CD4-positive, alpha-beta T cell treated with Interleukin-10 for 1 hour (primary cell): Measurements from ENCODE around the gene SIDT1.
"Not testable (repeated sequence)": the region's sequence is repeated elsewhere in the genome, so short reads cannot be mapped to it uniquely, and the experiment has no call there.

Experiments used
- DNase-seq: peaks from one replicate; pipeline ENCODE4 v3.0.0-alpha.2; 2020

SIDT1 gene

DNA sequence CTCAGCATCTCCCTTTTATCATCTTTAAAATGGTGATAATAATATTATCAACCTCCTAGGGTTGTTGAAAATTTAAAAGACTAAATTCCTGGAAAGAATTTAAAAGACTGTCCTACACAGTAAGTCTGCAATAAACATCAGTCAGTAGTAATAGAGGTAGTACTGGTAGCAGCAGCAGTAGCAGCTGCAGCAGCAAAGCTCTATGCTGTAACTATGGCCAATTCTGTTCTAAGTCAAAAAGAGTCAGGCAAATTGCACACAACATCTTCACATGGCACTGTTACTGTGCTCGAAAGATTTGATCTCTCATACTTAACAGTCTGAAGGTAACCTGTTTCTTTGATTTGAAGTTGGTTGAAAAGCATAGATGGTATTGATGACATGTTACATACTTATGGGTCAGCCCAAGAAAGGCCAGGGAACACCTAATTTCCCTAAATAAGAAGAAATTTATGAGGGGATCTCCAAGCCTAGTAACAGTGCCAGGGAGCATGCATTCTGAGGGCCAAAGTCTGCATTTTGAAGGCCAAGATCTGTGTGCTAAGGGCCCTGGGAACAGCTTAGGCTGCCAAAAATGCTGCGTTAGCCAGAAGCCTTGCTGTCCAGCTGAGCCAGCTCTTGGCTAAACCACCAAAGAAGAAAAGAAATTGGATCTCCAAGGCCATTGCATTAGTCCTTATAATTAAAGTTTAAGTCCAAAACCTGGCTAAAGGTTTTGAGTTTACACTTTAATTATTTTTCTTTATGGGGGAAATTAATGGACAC is 68.2 kb downstream of the SIDT1 start:
- no peak for DNase-seq

DNA sequence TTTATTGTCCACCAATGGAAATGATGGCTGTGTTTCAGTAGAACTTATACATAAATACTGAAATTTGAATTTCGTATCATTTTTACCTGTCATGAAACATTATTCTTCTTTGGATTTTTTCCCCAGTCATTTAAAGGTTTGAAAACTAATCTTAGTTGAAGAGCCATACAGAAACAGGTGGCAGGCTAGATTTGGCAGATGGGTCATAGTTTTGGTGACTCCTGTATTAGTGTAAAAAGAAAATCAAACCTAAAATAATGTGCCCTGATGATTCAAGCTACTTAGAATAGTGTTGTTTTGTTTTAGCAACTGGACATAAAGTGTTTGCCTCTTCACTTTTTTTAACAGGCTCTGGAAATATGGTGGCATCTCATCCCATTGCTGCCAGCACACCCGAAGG is 68.9 kb downstream of the SIDT1 start:
- DNase-seq = no peak

DNA sequence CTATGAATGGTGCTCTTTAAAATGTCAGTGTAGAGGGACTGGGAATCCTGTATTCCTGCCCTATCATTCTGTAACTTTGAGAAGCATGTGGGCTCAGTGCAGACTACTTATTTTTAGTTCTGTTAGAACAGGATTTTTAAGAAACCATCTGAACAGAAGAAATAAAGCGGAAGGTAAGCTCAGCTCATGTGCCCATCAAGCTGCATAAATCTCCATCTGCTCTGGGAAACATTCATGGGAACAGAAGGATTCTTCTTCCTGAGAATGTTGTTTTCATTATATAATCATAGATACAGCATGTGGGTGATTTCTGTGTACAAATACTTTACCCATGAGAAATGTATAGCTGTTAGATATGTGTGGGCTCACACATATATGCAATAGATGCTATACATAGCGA is 69.9 kb downstream of the SIDT1 start:
- no peak for DNase-seq

DNA sequence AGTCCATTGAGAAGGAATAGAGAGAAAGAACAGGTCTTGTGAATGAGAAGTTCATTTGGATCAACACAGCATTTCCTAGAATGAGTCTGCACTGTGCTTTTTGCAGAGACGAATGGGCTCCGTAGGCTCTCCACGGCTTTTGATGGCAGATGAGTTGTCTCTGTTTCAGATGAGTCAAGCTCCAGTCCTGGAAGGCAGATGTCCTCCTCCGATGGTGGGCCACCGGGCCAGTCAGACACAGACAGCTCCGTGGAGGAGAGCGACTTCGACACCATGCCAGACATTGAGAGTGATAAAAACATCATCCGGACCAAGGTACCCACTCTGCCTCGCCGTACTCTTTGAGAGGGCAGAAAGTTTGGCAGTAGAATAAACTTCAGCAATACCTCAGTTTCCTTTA is 70.5 kb downstream of the SIDT1 start:
- DNase-seq = no peak

DNA sequence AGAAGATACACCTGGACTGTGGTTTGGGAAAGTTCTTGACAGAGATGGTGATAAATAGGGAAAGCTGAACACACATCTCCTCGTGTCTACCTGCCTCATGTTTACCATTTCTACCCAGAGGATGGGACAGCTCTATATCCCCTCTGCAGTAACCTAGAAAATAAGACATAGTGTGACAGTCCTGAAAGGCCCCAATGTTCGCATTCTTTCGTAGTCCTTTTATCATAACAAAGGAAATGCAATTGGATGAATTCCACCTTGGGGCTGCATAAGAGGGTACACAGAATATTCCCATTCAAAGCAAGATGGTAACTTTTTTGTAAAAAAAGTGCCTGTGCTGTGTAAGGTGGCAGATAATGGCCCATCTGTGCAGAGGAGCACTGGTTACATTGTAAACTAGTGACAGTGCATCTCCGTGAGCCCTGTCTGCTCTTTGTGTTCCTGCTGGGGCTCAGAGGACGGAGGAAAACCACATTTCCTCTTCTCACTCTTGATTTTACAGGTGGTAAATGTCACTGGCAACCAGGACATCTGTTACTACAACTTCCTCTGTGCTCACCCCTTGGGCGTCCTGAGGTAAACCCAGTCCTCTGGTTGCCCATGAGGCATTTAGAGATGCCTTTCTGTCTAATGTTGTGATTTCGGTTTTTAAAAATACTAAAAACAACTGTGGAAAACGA is 74.3 kb downstream of the SIDT1 start:
- peak; percentile 46 for DNase-seq

DNA sequence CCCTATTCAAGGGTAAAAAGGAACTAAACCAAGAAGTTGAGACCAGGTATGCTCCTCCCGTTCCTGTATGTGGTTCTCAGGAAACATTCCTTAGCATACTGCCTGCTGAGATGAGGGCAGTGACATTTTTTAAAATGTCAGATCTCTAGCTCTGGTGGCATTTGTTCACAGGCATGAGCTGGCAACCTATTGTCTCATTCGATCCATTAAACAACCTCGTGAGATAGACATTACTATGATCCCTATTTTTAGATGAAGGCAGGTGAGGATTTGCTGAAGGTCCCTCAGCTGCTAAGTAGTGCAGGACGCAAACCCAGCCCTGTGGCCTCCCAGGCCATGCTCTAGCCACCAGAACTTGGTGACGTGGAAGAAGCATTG is 74.9 kb downstream of the SIDT1 start:
- no peak for DNase-seq

DNA sequence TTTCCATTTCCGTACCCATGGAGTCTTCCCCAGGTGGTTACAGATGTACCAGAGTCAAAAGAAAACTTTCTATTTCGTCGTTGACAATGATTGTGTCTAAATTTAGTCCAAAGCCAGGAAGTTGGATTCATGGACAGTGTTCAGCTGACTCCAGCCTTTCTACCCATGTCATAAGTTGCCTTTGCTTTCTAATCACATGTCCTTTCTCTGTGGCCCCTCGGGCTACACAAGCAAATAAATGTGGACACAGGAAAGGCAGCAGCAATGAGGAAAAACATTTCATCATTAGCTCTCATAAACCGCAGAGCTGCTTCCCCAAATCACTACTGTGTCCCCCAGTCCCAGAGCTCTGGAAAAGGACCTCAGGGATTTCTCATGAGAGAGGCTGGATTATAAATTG is 82.0 kb downstream of the SIDT1 start:
- DNase-seq = no peak

DNA sequence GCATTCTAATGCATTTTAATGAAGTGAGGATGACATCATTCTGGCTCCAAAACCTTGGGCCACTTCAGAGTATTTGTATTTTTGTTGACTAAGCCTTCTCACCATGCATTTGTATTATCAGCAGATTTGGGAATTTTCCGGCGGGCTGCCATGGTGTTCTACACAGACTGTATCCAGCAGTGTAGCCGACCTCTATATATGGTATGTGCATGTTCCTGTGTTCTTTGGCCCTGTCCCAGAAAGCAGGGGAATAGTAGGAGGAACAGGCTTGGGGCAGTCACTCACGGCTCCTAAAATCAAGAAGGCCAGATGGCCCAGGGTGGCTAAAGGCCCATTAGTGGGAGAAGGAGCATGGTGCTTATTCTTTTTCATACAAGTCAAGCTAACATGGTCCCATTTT is 83.6 kb downstream of the SIDT1 start:
- DNase-seq = no peak

DNA sequence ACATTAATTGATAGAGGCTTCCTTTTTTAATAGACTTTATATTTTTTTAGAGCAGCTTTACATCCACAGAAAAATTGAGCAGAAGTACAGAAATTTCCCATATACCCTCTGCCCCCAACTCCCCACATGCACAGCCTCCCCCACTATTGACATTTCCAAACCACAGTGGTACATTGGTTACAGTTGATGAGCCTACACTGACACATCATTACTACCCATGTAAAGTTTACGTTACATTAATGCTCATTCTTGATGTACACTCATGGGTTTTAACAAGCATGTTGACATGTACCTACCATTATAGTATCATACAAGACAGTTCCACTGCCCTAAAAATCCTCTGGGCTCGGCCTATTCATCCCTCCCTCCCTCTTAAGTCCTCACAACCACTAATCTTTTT is 85.4 kb downstream of the SIDT1 start:
- DNase-seq = no peak

DNA sequence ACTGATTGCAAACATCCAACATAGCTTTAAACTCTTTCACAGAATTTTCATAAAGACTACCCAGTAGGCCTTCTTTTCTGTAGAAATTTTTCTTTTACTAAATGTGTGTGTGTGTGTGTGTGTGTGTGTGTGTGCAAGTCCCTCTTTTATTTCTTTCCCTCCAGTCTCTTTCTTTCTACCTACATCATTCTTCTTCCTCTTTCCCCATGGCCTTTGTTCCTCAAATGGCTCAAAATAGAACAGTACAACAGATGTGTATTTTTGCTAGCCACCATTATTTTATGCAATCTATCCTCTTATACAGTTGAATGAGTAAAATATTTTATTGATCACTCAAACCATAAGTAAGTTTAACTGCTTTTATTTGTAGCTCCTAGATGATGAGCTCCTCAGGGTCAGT is 87.7 kb downstream of the SIDT1 start:
- no peak for DNase-seq

DNA sequence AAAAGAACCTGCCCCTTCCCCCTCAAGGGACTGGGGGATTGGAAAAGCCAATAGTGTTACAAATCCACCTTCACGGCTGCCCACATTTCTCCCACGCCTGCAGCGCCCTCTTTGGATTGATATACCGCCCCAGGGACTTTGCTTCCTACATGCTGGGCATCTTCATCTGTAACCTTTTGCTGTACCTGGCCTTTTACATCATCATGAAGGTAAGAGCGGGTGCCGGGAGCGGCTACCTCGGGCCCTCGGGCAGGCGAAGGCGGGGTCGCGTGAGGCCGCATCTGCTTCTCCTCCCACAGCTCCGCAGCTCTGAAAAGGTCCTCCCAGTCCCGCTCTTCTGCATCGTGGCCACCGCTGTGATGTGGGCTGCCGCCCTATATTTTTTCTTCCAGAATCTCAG is 91.0 kb downstream of the SIDT1 start:
- DNase-seq = no peak

DNA sequence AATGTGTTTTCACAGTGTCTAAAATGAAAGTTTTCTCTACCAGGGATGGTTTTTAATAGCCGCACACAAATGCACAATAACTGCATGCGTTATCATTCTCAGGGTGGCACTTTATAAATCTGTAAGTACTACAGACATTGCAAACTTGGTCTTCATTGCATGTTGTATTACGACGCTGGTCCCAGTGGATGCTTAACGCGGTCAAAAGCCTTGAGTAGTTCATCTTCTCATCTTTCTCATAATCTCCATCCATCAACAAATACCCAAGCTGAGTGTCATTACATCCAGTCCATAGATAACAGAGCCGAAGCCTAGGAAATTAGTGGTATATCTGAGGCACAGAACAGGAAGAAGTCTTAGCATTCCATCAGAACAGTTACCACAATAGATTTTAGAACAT is 91.5 kb downstream of the SIDT1 start:
- no peak for DNase-seq

DNA sequence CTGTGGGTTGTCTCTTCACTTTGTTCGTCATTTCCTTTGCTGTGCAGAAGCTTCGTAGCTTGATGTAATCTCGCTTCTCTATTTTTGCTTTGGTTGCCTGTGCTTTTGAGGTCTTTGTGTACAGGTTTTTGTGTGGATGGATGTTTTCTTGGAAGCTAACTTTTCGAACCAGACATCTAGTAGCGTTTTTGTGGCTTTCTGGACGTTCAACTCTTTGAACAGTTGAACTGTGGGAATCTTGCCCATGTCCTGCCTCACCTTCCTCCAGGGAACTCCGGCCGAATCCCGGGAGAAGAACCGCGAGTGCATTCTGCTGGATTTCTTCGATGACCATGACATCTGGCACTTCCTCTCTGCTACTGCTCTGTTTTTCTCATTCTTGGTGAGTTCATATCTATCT is 93.5 kb downstream of the SIDT1 start:
- DNase-seq = no peak

DNA sequence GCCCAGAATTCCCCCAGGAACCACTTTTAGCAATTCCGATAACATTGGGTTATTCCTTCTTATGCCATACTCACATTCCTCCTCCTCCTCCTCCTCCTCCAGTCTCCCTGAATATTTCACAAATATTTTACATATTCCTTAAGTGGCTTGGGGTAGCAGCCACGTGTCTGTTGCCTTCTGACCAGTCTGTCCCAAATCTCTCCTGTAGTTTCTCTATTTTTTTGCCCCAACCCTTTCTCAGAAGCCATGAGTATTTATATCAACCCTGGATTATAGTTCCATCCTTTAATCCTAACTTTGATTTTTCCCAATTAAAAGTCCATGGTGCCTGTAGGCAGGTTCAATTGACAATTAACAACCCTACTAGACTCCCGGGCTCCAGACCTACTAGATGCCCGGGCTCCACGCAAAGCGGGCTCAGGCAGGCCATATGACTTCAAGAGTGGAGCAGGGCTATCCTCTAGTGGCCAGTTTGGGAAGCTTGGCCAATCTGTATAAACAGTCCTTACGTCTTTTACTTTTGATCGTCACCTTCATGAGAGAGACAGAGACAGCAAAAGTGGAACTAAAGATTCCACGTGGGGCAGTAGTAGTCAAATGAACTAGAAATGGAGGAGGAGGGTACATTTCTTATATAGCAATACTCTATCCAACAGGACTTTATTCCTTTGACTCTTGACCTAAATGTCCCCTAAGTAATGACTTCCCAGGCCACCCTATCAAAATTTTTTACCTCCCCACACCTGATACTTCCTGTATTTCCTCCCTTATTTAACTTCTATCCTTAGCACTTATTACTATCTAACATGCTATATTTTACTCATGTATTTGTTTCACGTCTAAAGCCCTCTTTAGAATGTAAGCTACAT is 94.4 kb downstream of the SIDT1 start:
- DNase-seq = peak; percentile 28

DNA sequence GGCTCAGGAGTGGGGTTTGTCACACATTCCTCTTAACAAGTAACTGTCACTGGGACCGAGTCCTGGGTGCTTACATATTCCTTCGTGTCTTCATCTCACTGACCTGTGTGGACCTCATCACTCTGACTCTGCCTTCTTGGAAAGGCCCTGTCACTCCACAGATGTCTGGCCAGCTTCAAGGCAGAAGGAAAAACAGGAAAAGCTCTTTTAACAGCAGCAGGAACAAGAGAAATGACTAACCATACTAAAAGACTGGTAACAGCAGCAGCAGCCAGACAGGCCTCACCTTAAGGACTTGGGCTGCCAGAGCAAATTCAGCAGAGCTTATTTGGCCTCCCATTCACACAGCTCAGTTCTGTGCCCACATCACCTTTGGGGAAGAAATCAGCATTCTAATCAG is 96.0 kb downstream of the SIDT1 start:
- no peak for DNase-seq

DNA sequence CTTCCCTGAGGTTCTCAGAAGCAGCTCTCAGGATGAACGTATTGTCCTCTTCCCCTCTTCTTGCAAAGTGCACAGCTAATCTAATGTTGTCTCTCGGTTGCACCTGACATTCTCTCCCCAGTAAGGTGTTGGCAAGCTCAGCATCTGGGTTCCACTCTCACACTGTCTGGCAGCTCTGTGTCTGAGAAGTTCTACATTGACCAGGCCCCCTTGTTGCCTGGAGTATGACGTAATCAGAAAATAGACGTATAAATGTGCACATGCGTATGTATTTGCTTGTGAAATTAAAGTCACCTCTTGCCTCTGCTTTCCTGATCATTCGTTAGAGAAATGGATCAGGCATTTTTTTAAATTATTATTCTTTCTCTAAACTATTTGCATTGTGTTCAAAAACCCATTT is 96.4 kb downstream of the SIDT1 start:
- DNase-seq = no peak

DNA sequence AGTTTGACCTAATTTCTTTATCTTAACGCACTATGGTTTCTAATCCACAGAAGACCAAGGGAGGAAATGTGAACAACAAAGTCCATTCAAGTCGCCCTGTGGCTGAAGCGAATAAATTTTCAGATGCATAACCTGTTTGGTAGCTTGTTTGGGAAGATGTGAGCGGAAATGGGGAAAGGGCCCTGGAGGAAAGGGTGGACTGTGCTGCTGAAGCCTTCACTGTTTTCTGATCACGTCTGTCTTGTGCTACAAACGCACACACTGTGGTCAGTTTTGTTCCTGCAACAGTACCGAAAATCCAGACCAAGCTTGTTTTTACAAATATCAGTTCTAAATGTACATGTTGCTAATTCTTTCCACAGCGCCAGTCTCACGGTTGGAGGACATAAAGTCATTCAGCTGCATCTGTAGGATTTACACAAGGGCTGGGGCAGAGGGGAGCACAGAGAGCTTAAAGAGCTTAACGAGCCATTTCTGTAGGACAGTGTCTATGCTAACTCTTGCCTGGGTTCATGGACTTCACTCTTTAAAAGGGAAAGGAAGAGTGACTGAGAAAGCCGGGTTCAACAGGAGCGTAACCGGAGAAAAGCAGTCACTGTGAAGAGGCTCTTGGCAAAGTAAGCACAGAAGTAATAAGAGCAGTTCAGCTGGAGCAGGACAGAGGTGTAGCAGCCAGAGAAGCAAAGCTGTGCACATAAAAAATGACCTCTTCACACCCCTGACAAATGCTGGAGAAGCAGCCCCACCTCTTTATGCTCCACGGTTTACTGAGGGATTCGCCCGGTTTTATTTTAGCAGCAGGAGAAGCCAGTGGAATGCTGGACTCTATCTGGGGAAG is 97.4 kb downstream of the SIDT1 start:
- no peak for DNase-seq

DNA sequence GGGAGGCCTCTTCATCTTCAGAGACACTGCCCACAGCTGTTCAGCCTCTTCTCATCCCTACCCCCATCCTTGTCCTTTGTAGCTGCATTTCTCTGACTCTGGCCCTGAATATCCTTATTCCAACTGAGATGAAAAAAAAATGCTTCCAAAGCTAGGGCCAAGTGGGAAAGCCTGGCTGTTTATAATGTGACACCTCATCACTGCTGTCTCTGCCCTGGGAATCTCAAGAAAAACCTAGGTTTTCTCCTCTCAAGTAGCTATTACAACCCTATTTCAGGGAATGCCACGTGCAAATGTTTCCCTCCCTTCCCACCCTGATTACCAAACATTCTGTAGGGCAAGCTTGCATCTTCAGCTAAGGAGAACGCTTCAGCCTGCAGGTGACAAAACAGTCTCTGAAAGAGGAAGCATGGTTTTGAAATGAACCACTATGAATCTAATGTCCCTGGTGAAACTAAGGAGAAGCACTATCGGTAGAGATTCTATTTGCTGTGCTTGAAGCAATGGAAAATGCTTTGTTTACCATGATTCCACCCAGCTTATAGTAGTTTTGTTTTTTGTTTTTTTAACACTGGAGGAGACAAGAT is 98.7 kb downstream of the SIDT1 start:
- no peak for DNase-seq

DNA sequence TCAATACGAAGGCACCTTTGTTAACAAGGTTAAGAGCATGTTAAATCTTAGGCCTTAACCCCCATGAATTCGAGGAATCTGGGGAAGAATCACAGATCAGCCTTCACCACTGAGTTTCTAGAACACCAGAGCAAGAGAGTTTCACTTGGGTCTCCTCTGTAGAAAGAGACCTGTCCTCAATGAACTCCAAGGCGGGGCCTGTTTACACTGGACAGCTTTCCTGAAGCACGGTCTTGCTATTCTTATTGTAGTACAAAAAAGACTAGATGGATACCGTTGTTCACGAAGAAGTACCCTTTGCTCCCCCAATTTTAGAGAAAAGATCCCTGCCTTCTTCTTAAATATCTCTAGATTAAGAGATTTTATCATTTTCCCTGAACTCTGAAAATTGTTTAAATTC is 99.2 kb downstream of the SIDT1 start:
- DNase-seq = no peak

DNA sequence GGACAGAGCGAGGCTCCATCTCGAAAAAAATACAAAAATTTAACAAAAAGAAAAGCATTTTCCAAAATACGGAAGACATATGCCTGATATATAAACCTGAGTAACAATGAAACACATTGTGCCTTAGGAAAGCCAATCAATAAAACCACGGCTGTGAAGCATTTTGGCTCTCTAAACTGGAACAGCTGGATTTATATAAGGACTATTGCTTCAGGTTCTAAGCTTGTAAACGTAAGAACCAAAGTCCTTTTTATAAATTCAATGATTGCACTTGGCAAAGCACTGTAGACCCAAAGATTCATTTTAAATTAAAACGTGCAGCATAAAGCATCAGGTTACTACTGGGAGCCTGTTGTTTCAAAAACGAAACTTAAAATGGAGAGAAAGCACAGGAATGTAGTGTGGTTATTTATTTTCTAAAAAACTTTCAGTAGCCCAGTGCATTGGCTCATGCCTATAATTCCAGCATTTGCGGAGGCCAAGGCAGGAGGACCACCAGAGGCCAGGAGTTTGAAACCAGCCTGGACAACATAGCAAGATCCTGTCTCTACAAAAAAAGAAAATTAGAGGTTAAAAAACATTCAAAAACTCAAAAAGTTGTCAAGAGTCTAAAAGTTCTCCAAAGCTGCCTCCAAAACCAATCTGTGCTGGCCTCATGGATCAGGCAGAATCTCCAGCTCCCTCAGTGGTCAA is 102.6 kb downstream of the SIDT1 start:
- no peak for DNase-seq

DNA sequence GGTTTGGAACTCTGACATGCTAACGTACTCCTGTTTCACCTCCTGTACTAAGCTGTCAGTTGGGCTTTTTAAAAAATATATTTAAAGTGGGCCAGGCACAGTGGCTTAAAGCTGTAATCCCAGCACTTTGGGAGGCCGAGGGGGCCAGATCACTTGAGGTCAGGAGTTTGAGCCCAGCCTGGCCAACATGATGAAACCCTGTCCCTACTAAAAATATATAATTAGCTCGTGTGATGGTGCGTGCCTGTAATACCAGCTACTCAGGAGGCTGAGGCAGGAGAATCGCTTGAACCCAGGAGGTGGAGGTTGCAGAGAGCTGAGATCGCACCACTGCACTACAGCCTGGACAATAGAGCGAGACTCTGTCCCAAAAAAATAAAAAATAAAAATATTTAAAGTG is 103.7 kb downstream of the SIDT1 start:
- DNase-seq = not testable (repeated sequence)

DNA sequence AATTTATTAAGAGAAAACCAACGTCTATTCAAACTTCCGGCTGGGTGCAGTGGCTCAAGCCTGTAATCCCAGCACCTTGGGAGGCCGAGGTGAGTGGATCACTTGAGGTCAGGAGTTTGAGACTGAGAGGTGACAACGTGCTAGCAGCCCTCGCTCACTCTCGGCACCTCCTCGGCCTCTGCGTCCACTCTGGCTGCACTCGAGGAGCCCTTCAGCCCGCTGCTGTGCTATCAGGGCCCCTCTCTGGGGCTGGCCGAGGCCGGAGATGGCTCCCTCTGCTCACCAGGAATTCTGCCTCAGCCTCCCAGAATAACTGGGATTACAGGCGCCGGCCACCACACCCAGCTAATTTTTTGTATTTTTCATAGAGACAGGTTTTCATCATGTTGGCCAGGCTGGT is 105.4 kb downstream of the SIDT1 start:
- no peak for DNase-seq
